ENCODE data around the gene MMP17.

MMP17 gene

GRCh38 chr12:131860472-131861260, 32.5 kb downstream of the MMP17 start:
- H3K4me3 ChIP-seq (ENCODE audit: low read length), result peak overlapping the region; percentile 26
- DNase-seq (ENCODE audit: low read depth), result peak; percentile 86
- TF ChIP-seq CTCF (conservative IDR thresholded peaks at IDR 0.05; ENCODE audit: low read length), result no peak

- DNase-seq (ENCODE audit: low read depth), result no peak
- no peak overlapping the region for H3K4me3 ChIP-seq (ENCODE audit: low read length)
- no peak for TF ChIP-seq CTCF (conservative IDR thresholded peaks at IDR 0.05; ENCODE audit: low read length)
Measured at GRCh38 chr12:131861261-131862083, 33.3 kb downstream of the MMP17 start.

- no peak for TF ChIP-seq CTCF (conservative IDR thresholded peaks at IDR 0.05; ENCODE audit: low read length)
- H3K4me3 ChIP-seq (ENCODE audit: low read length), result no peak overlapping the region
- no peak for DNase-seq (ENCODE audit: low read depth)
Measured at GRCh38 chr12:131862084-131862441, 33.9 kb downstream of the MMP17 start.

- DNase-seq (ENCODE audit: low read depth), result no peak
- no peak for TF ChIP-seq CTCF (conservative IDR thresholded peaks at IDR 0.05; ENCODE audit: low read length)
- no peak overlapping the region for H3K4me3 ChIP-seq (ENCODE audit: low read length)
Measured at GRCh38 chr12:131862600-131862993, 34.4 kb downstream of the MMP17 start.

GRCh38 chr12:131862994-131863710, 35.0 kb downstream of the MMP17 start:
- DNase-seq (ENCODE audit: low read depth), result no peak
- TF ChIP-seq CTCF (conservative IDR thresholded peaks at IDR 0.05; ENCODE audit: low read length), result no peak

GRCh38 chr12:131863711-131864396, 35.7 kb downstream of the MMP17 start:
- no peak for DNase-seq (ENCODE audit: low read depth)
- no peak overlapping the region for H3K4me3 ChIP-seq (ENCODE audit: low read length)
- no peak for TF ChIP-seq CTCF (conservative IDR thresholded peaks at IDR 0.05; ENCODE audit: low read length)

More at GRCh38 chr12:131862994-131863710, 35.0 kb downstream of the MMP17 start:
- no peak overlapping the region for H3K4me3 ChIP-seq (ENCODE audit: low read length)
